ENCODE measurements around the gene PTPRH.
A peak's percentile ranks its signal among the peaks of the same experiment; 100 is the strongest.
"Not testable (repeated sequence)": the region's sequence is repeated elsewhere in the genome, so short reads cannot be mapped to it uniquely, and the experiment has no call there.

Gene PTPRH

GRCh38 chr19:55176076-55176475, 33.2 kb downstream of the PTPRH start:
- no peak for DNase-seq

GRCh38 chr19:55175117-55175867, 34.0 kb downstream of the PTPRH start:
- no peak for DNase-seq

- no peak for DNase-seq
These were observed 34.7 kb downstream of the PTPRH start for GRCh38 chr19:55174425-55175116.

- DNase-seq = no peak
These were observed 35.4 kb downstream of the PTPRH start for GRCh38 chr19:55173714-55174409.

- DNase-seq = no peak
These were observed 36.1 kb downstream of the PTPRH start for GRCh38 chr19:55173186-55173713.

GRCh38 chr19:55172741-55173140, 36.6 kb downstream of the PTPRH start:
- DNase-seq = peak; percentile 21

- DNase-seq = not testable (repeated sequence)
These were observed 37.0 kb downstream of the PTPRH start for GRCh38 chr19:55172318-55172717.

GRCh38 chr19:55171440-55171839, 37.9 kb downstream of the PTPRH start:
- no peak for DNase-seq

- DNase-seq = no peak
These were observed 40.2 kb downstream of the PTPRH start for GRCh38 chr19:55169136-55169535.

GRCh38 chr19:55166530-55167268, 42.6 kb downstream of the PTPRH start, which contains the start of gene DNAAF3:
TSS of gene DNAAF3 (minus strand) at chr19:55166613. CDS start at chr19:55166413, 200 bp downstream.
- DNase-seq = peak; percentile 98

GRCh38 chr19:55165952-55166529, 43.3 kb downstream of the PTPRH start:
- peak; percentile 67 for DNase-seq

- no peak for DNase-seq
These were observed 47.6 kb downstream of the PTPRH start for GRCh38 chr19:55161571-55162322.

GRCh38 chr19:55160986-55161365, 48.3 kb downstream of the PTPRH start:
- no peak for DNase-seq

- DNase-seq = peak; percentile 76
These were observed 48.9 kb downstream of the PTPRH start for GRCh38 chr19:55160128-55160985.

- no peak for DNase-seq
These were observed 50.2 kb downstream of the PTPRH start for GRCh38 chr19:55158848-55159749.

- DNase-seq = no peak
These were observed 50.9 kb downstream of the PTPRH start for GRCh38 chr19:55158423-55158822.

GRCh38 chr19:55157064-55157908, 52.0 kb downstream of the PTPRH start, which contains the start of gene TNNI3:
TSS of gene TNNI3 (minus strand) at chr19:55157732. CDS start at chr19:55157589, 143 bp downstream.
- no peak for DNase-seq

Data from kidney glomerular epithelial cell (primary cell).